ENCODE data around the gene PRMT7.

PRMT7 gene

DNA sequence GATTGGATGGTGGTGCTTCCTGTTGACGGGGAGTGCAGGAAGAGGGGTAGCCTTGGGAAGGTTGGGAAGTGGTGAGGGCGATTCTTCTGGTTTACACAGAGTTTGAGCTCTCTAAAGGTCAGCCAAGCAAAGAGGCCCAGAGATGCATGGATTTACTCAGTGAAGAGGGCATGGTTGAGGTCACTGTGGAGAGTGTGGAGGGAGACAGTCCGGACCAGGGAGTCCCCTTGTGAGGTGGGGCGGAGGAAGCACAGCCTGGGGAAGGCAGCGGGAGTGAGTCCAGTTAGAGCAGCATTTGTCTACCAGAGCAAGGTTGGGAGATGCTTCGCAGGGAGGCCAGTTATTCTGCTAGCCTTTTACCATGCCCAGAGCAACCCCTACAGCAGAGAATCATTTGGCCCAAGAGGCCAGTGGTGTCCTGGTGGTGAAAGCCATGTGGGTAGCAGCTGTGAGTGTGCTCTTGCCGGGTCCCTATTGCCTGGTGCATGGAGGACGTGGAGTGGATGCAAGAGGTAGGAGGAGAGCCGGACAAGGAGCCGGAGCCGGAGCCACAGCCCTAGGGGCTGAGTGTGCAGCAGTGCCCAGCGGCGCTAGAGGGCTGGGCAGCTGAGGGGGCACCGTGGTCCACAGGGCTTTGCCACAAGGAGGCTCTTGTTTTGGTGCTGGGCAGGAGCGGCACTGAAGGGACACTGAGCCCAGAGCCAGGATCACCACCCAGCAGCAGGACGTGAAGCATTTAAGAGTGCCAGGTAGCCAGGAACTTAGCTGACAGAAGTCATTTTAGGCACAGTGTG, 27.7 kb downstream of the PRMT7 start:
- in situ Hi-C loops (cut with HindIII; ENCODE audit: low sequenced_read_pairs): no loop called here

DNA sequence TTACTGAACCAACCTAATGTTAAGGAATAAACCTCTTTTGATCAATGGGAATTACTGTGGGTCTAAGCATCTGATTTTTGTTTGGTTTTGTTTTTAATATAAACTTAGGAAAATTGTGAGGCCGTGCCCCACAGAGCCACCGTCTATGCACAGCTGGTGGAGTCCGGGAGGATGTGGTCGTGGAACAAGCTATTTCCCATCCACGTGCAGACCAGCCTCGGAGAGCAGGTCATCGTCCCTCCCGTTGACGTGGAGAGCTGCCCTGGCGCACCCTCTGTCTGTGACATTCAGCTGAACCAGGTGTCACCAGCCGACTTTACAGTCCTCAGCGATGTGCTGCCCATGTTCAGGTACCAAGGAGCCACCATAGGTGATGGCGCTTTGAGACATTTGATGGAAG, 28.4 kb downstream of the PRMT7 start:
- no peak overlapping the region for H3K4me3 ChIP-seq (ENCODE audit: low read depth, low read length)
- DNase-seq (ENCODE audit: low read depth, low spot score): no peak
- in situ Hi-C loops (cut with HindIII; ENCODE audit: low sequenced_read_pairs): no loop called here
- TF ChIP-seq, protein P1, sequence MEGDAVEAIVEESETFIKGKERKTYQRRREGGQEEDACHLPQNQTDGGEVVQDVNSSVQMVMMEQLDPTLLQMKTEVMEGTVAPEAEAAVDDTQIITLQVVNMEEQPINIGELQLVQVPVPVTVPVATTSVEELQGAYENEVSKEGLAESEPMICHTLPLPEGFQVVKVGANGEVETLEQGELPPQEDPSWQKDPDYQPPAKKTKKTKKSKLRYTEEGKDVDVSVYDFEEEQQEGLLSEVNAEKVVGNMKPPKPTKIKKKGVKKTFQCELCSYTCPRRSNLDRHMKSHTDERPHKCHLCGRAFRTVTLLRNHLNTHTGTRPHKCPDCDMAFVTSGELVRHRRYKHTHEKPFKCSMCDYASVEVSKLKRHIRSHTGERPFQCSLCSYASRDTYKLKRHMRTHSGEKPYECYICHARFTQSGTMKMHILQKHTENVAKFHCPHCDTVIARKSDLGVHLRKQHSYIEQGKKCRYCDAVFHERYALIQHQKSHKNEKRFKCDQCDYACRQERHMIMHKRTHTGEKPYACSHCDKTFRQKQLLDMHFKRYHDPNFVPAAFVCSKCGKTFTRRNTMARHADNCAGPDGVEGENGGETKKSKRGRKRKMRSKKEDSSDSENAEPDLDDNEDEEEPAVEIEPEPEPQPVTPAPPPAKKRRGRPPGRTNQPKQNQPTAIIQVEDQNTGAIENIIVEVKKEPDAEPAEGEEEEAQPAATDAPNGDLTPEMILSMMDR (IDR thresholded peaks at IDR 0.05; ENCODE audit: low read depth, low read length): no peak

More for the DNA sequence above, 27.7 kb downstream of the PRMT7 start:
- TF ChIP-seq, protein P1 (IDR thresholded peaks at IDR 0.05; ENCODE audit: low read depth, low read length): no peak
- DNase-seq (ENCODE audit: low read depth, low spot score): no peak
- no peak overlapping the region for H3K4me3 ChIP-seq (ENCODE audit: low read depth, low read length)

DNA sequence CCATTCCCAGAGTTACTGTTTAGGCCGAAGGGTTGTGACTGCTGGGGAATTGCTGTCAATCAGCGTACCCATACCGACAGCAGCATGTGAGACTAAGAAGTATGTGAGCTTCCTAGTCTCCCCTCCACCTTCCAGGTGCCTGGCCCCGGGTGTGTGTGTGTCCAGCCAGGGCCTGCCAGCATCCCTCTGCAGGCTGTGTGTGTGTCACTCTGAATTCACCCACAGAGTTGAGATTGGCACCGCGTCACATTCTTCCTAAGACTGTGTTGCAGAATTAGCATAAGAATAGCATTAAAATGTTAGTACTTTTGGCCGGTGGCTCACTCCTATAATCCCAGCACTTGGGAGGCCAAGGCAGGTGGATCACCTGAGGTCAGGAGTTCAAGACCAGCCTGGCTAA, 31.8 kb downstream of the PRMT7 start:
- TF ChIP-seq, protein P1 (IDR thresholded peaks at IDR 0.05; ENCODE audit: low read depth, low read length): no peak
- no peak overlapping the region for H3K4me3 ChIP-seq (ENCODE audit: low read depth, low read length)
- in situ Hi-C loops (cut with HindIII; ENCODE audit: low sequenced_read_pairs): no loop called here
- DNase-seq (ENCODE audit: low read depth, low spot score): no peak

DNA sequence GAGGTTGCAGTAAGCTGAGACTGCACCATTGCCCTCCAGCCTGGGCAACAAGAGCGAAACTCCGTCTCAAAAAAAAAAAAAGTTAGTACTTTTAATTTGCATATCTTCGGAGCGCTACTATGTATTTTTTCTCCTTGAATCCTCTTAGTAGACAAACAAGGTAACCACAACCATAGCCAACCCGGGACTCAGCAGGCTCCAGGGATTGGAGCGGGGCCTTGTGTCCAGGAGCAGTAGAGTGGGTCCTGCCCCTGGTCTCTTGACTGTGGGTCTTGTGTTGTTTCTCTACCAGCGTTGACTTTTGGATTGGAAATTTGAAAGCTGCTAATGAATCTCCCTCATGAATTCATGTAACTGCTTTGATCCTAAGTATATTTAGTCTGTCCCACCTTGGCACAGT, 32.3 kb downstream of the PRMT7 start:
- in situ Hi-C loops (cut with HindIII; ENCODE audit: low sequenced_read_pairs): no loop called here
- H3K4me3 ChIP-seq (ENCODE audit: low read depth, low read length): no peak overlapping the region
- DNase-seq (ENCODE audit: low read depth, low spot score): no peak
- TF ChIP-seq, protein P1 (IDR thresholded peaks at IDR 0.05; ENCODE audit: low read depth, low read length): no peak

DNA sequence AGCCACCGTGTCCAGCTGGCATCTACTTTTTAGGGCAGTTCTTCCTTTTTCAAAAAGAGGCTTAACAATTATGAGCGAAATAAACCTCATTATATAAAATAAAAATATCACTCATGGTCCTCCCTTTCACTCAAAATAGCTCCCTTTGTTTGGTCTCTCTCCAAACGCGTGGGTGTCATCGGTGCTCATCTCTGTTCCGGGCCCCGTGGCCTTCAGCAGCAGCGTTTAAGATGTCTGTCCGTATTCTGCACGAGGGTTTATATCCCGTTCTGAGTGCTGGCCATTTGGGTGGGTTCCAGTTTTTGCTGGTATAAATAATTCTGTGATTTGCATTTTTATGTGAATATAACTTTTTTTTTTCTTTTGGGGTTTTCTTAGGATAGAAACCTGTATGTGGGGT, 33.4 kb downstream of the PRMT7 start:
- no peak overlapping the region for H3K4me3 ChIP-seq (ENCODE audit: low read depth, low read length)
- DNase-seq (ENCODE audit: low read depth, low spot score): no peak
- TF ChIP-seq, protein P1 (IDR thresholded peaks at IDR 0.05; ENCODE audit: low read depth, low read length): no peak
- in situ Hi-C loops (cut with HindIII; ENCODE audit: low sequenced_read_pairs): no loop called here

DNA sequence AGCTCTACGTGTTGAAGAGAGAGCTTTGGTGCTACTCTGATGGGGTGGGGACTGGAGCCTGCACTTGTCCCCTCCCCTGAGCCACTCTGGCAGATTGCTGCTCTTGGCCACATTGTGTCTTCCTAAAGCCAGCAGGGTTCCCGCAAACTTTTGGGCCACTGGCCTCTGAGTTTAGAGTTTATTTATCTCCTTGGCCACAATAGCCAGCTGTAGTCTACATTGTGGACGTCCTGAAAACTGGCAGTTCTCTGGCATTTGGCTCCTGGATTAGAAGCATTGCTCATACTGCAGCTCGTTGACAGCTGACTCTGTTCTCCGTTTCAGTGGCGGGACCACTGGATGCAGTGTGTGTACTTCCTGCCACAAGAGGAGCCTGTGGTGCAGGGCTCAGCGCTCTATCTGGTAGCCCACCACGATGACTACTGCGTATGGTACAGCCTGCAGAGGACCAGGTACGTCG, 34.6 kb downstream of the PRMT7 start:
- in situ Hi-C loops (cut with HindIII; ENCODE audit: low sequenced_read_pairs): no loop called here
- no peak for DNase-seq (ENCODE audit: low read depth, low spot score)

More for the DNA sequence above, 34.6 kb downstream of the PRMT7 start:
- no peak overlapping the region for H3K4me3 ChIP-seq (ENCODE audit: low read depth, low read length)
- TF ChIP-seq, protein P1 (IDR thresholded peaks at IDR 0.05; ENCODE audit: low read depth, low read length): no peak
